SIG-M5 (cell line): ENCODE data around the gene PIBF1.
A peak's percentile ranks its signal among the peaks of the same experiment; 100 is the strongest.
"Not testable (repeated sequence)": the region's sequence is repeated elsewhere in the genome, so short reads cannot be mapped to it uniquely, and the experiment has no call there.

Experiments
- DNase-seq: peaks from one replicate; lab custom pipeline; 2025; lab: John Stamatoyannopoulos, UW

PIBF1 gene

DNA sequence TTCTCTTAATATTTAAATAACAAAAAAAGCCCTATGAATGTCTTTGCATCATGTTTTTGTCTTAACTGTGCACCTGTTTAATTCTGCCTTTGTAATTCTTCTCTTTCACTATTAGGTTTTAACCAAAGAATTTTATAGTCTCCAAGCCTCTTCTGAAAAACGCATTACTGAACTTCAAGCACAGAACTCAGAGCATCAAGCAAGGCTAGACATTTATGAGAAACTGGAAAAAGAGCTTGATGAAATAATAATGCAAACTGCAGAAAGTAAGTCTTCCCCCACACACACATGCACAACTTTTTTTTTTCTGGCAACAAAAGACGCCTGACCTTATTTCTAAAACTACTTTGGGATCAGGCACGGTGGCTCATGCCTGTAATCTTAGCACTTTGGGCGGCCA is 126.5 kb downstream of the PIBF1 start:
- DNase-seq = no peak

DNA sequence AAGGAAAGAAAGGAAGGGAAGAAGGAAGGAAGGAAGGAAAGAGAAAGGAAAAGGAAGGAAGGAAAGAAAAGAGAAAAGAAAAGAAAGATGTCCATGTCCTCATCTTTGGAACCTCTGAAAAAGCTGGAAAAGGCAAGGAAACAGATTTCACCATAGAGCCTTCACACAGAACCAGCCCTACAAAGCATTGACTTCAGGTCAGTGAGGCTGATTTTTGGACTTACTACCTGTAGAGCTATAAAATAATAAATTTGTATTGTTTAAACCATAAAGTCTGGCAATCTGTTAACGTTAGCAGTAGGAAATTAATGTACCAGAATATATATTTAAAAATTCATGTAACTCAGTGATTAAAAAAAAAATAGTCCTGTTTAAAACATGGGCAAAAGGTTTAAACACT is 130.0 kb downstream of the PIBF1 start:
- no peak for DNase-seq

DNA sequence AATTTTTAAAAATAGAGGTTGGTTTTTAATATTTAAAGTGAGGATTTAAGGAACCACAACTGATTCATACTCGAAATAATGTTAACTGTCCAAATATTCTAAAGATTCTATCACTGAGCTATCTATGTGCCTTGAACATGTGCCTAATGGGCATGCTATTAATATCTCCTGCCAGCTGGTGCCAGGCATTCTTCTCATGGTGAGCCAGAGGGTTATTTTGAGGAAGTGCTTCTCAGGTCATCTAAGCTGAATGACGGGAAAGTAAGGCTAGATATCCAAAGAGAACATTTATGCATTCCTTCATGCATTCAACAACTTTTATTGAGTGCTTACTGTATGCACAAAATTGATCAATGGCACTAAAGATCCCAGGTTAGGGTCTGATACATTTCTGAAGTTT is 138.2 kb downstream of the PIBF1 start:
- DNase-seq = no peak

DNA sequence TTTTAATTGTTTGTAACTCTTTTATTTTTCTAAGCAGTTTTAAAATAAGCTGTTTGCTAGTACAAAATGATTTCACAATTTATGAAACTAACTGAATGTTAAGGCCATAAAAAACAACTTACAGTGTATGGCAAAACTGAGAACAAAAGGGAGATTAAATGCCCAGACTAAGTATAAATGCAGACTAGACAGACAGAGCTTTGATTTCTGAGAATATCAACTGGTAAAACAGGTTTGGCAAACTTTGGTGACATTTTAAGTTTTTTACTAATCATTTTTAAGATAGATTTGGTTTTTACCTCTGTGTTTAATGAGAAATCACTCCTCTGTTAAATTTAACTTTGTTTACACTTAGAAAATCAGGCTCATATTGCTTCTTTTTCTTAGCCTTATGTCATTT is 149.4 kb downstream of the PIBF1 start:
- DNase-seq = no peak

DNA sequence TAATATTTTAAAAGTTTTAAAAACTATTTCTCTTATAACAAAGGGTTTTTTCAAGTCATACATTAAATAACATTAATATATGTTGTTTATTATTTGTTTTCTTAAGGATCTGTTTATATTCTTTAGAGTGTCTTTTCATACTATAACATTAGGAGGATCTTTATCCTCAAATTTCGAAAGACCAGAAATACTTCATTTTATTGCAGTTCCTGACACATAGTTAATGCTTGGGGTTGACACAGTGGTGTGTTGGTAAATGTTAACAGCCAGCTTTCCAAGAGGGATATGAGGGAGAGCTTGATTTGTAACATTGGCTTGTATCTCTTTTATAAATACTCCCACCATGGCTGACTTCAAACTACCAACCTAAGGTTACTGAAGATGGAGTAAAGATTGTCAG is 150.3 kb downstream of the PIBF1 start:
- no peak for DNase-seq

DNA sequence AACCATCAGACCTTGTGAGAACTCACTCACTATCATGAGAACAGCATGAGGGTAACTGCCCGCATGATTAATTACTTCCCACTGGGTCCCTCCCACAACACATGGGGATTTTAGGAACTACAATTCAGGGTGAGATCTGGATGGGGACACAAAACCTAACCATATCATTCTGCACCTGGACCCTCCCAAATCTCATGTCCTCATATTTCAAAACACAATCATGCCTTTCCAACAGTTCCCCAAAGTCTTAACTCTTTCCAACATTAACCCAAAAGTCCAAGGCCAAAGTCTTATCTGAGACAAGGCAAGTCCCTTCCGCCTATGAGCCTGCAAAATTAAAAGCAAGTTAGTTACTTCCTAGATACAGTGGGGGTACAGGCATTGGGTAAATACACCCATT is 164.3 kb downstream of the PIBF1 start:
- DNase-seq = not testable (repeated sequence)

DNA sequence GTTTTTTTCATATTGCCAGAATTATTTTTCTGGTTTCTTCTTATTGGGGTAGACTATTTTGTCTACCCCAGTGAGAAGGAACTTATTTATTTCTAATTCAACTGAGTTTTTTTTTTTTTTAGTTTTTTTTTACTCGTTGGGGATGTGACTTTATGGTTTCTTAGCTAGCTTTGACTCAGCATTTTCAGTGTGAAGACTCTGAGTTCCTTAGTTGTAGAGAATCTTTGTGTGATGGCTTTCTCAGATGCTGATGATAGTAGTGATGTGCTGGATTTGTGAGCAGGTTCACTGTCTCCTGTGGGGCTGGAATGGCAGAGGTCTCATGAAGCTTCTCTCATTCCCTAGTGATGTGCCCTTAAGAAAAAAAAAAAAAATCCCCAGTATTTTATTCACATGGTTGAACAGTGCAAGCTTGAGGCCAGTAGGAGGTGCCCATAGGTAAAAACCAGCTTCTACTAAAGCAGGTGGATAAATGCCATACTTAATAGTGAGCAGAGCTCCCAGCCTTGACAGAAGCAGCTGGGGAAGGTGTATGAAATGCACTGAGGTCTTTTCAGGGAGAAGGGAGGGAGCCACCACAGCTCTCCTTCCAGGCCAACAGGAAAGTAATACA is 170.7 kb downstream of the PIBF1 start:
- DNase-seq = no peak

DNA sequence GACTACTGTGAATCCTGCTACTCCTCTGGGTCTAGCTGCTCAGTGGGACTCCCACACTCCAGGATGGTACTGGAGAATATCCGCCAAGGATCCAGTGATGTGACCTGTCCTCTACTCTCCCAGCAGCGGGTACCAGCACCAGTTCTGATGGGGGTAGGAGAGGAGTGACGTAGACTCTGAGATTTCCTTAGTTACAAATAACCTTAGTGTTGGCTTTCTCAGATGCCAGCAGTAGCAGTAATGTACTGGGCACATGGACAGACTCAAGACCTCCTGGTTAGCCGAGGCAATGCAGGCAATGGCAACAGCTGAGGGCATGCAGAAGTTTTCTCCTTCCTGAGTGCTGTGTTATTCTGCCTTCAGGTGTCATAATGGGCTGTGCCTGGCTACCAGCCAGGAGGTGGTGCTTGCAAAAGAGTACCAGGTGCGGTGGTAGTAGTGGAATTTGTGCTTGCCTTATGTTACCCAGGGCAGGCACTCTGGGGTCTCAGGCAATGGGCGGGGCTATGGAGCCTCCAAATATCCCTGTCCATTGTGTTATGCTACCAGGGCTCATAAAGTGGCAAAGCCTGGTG is 171.5 kb downstream of the PIBF1 start:
- DNase-seq = no peak

DNA sequence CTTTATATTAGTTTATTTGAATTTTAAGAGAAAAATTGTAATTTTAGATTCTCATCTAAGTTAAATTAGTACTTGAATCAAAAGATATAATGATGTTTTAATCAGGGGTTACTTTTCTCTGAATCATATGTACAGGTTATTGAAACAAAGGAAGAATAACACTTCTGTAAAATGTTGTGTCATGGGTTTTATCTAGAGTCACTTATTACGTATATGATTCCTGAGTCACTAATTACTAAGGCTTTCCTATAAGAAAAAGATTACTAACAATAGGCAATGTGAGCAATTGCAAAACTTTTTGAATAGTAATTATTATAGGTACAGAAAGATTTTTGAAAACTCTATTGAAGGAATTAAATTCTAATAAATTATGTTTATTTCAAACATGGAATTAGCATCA is 177.7 kb downstream of the PIBF1 start:
- no peak for DNase-seq

DNA sequence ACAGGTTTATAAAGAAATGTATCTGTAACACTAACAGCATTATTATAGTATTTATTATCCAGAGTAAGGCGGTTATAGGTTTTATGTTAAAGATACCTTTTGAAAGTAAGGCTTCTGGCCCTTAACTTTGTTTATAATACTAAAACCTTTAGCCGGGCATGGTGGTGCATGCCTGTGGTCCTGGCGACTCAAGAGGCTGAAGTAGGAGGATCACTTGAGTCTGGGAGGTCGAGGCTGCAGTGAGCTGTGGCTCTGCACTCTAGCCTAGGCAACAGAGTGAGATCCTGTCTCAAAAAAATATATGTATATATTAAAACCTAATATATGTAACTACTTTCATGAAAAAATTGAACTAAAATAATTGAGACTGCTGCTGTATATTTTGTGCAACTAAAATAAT is 178.2 kb downstream of the PIBF1 start:
- DNase-seq = no peak

DNA sequence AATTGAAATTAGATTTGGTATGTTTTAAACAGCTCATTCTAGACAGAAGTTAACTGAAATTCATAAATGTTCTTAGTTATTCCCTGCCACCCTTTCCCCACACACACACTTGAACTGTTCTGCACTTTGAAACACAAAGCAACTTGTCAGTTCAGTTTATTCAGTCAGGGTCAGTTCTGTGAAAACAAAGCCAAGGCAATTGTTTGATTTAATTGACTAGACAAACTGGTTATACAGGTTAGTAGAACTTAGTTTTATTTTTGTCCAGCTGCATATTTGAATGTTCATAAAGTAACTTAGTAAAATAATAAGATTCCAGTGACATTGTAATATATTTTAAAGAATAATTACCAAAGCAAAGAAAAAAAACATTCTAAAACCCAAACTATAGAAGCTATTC is 178.6 kb downstream of the PIBF1 start:
- no peak for DNase-seq

DNA sequence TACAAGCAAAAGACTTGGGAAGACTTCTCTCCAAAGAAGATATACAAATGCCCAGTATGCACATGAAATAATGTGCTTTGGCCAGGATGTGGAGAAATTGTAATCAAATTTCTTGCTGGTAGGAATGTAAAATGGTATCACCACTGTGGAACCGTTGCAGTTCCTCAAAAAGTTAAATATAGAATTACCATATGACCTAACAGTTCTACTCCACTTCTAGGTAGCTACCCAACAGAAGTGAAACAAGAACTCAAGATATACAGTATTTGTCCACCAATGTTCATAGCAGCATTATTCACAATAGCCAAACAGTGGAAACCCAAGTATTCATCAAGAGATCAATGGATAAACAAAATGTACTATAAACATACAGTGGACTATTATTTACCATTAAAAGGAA is 181.8 kb downstream of the PIBF1 start:
- no peak for DNase-seq

DNA sequence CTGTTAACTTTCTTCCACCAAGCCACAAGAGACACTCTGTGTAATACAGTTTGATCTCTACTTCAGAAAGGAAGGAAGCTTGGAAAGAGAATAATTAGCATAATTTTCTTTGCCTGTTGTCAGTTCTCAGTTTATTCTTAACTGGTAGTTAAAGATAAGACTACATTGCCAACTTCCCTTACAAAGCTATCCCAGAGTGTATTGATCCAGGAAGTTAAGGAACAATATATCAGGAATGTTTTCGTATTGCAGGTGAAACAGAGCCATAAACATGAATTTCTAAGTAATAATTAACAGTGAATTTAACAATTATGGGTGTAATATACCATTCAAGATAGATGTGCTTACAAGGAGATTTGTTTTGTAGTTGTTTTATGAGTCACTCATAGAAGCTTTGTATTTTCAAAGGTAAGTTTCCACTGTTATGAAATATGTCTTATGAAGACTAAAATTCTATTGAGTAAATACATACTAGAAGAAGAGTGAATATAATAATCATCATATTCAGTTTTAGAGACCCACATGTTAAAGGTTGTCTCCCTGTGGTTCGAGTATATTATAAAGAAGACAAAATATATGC is 188.5 kb downstream of the PIBF1 start:
- no peak for DNase-seq

DNA sequence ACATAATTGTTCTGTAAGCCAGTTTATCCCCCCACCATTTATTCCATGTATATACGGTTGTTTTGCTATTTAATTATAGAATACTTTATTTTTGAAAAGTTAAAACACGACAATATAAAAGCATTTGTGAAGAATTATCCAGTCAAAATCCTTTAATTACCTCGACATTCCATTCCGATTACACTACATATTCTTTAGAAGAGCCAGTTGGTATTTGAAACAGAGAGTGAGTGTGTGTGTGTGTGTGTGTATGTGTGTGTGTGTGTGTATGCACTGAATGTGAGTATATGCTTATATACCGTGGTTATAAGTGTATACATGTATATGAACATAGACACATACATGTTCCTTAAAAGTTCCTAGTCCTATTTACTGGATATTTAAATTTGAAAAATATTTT is 189.0 kb downstream of the PIBF1 start:
- DNase-seq = no peak

DNA sequence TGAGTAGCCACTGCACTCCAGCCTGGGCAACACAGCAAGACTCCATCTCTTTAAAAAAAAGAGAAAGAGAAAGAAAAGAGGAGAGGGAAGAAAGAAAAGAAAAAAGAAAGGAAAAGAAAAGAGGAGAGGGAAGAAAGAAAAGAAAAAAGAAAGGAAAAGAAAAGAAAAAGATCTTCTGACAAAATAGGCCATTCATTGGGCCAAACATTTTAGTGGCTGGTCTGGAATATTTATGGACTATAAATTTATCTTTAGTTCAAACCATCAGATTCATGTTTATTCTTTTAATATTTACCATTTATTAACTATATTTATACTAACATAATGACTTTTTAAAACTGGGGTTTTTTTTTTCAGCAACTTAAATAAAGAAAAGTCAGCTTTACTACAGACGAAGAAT is 191.3 kb downstream of the PIBF1 start:
- DNase-seq = no peak

DNA sequence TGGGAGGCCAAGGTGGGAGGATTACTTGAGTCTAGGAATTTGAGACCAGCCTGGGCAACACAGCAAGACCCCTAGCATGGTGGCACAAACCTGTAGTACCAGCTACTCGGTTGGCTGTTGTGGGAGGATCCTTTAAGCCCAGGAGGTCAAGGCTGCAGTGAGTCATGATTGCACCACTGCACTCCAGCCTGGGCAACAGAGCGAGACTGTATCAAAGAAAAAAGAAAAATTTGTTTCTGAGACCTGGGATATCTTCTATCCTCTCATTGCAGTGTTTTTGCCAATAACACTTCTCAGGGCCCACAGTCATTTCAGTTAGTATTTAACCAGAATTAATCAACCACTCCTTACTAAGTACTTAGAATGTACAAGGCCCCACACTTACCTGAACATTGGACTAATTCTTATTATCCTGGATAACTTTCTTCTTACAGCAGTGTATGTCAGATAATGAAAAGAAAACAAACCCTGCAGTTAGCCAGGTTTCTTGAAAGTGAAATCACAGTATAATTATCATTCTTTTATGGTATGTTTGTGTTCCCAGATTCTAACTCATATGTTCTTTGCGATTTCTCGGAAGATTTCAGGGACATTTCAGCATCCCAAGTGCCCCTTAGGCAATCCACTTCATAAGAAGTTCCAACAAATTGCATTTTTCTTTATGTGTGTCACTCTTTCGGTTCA is 201.3 kb downstream of the PIBF1 start:
- no peak for DNase-seq

DNA sequence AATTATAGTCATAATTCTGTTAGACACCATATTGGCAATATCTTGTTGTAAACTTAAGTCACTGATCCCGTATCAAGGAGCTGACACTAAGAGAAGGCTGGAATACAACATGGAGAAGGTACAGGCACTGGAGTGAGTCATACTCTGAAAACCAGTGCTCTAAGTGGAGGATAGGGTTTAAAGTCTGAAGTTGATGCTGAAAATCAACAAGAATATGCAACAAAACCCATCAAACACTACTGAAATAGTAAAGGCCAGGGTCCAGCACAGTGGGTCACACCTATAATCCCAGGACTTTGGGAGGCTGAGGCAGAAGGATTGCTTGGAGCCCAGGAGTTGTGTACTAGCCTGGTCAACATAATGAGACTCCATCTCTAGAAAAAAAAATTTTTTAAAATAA is 203.7 kb downstream of the PIBF1 start:
- no peak for DNase-seq

DNA sequence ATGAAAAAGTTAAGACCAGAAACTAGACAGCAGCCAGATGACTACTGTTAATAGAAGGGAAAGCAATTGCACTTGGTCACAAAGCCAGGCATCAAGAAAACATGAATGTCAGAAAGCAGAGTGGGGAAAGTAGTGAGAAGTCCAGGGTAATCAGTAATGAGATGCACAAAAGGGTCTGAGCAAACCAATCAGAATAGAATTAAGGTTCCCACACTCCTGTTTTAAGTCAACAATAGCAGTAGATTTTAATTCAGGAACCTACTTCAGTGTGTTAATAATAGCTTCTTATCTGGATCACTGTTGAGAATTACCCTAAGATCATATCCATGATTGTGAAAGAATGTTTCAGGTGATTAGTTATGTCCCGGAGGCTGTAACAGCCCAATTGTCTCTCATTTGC is 204.3 kb downstream of the PIBF1 start:
- DNase-seq = no peak

DNA sequence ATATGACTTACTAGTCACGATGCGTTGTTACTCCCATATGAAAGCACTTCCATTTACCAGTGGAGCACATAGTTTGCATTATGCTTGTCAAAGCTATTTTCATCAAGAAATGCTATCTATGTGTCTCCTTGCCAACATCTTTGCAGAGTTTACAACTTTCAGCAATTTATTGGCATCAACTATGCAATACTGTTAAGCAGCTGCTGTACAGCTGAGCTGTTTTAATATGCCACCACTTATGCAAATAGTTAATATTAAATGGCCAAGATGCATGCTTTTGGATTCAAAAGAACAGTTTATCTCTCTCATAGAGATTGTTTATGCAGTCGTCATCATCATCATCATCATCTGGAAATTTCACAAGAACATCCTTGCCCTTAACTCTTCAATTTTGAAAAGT is 209.0 kb downstream of the PIBF1 start:
- DNase-seq = no peak

DNA sequence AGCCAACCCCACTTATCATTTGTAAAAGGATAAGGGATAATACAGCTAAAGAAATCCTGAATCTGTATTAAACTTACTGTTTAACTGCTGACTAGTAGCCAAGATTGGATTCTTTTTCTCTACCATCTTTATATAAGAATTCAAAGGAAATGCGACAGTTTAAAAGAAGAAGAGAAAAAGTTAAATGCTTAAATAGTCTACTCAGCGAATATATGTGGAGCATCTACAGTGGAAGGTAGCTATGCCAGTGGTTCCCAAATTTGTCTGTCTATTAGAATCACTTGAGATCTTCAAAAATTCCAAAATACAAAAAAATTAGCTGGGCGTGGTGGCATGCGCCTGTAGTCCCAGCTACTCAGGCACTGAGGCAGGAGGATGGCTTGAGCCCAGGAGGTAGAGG is 216.1 kb downstream of the PIBF1 start:
- DNase-seq = no peak

DNA sequence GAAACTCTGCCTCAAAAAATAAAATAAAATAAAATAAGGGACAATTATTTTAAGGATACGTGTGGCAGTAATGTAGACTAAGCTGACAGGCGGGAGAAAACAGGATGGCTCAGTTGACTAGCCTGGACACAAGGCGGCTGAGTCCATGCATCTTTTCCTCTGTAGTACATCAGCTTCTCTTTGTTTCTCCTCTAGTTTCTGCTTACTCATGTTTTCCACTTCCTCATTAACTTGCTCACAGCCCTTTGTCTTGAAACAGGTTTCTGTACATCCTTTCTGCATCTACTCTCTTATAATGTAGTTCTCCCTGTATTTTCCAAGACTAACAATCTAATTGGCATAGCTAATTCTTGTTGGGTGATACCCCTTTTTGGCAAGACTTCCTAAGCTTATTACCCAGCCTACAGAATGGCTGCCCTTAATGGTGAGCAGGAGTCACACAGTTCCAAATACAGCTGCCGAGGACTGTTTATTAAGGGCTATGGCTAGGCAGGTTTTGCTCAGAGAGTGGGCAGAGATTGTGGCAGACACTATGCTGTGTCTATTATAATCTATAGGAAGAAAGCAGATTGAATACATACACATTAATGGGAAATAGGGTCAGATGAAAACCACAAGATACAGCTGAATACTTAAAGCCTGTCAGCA is 218.2 kb downstream of the PIBF1 start:
- DNase-seq = peak; percentile 8

DNA sequence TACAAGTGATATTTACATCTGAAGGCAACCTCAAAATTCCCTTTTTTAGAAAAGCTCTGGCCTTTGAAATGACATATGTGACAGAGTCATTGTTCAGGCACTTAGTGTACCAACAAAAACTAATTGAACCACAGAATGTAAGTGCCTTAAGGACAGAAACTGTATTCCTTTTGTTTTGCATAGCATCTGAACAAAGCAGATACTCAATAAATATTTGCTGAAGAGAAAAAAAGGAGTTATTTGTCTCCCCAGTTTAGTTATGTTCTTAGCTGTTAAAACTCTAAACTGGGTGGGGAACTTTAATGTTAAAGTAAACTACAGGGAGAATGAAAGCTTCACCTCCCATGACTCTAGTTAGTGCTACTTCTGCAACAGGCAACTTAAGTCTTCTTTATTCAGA is 220.0 kb downstream of the PIBF1 start:
- no peak for DNase-seq

DNA sequence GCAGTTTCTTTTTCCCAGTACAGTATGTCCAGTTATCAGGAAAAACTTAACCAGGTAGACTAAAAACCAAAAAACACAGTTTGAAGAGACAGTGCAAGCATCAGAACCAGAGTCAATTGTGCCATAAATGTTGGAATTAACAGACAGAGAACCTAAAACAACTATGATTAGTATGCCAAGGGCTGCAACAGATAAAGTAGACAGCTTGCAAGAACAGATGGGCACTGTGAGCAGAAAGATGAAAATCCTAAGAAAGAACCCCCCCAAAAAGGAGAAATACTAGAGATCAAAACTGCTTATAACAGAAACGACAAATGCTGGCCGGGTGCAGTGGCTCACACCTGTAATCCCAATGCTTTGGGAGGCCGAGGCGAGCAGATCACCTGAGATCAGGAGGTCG is 229.8 kb downstream of the PIBF1 start:
- no peak for DNase-seq
